ENCODE measurements around the gene ETV6.
A peak's percentile ranks its signal among the peaks of the same experiment; 100 is the strongest.

Gene ETV6

GRCh38 chr12:11649413-11650285, at the start of gene ETV6:
TSS of gene ETV6 (plus strand) at chr12:11649674. CDS start at chr12:11650128, 454 bp downstream.
- no peak for TF ChIP-seq CTCF (IDR thresholded peaks at IDR 0.05; ENCODE audit: low read depth, low read length)
- peak; percentile 75 for DNase-seq (ENCODE audit: extremely low read depth, low read depth)

GRCh38 chr12:11600199-11600598, 49.3 kb upstream of the ETV6 start:
- no peak for TF ChIP-seq CTCF (IDR thresholded peaks at IDR 0.05; ENCODE audit: low read depth, low read length)
- no peak for DNase-seq (ENCODE audit: extremely low read depth, low read depth)

- DNase-seq (ENCODE audit: extremely low read depth, low read depth), result no peak
- no peak for TF ChIP-seq CTCF (IDR thresholded peaks at IDR 0.05; ENCODE audit: low read depth, low read length)
Measured at GRCh38 chr12:11601647-11602046, 47.8 kb upstream of the ETV6 start.

- DNase-seq (ENCODE audit: extremely low read depth, low read depth), result peak; percentile 64
- no peak for TF ChIP-seq CTCF (IDR thresholded peaks at IDR 0.05; ENCODE audit: low read depth, low read length)
Measured at GRCh38 chr12:11607313-11608081, 42.0 kb upstream of the ETV6 start.

GRCh38 chr12:11609045-11609444, 40.4 kb upstream of the ETV6 start:
- DNase-seq (ENCODE audit: extremely low read depth, low read depth), result no peak

GRCh38 chr12:11615481-11615880, 34.0 kb upstream of the ETV6 start:
- no peak for TF ChIP-seq CTCF (IDR thresholded peaks at IDR 0.05; ENCODE audit: low read depth, low read length)
- DNase-seq (ENCODE audit: extremely low read depth, low read depth), result no peak

More at GRCh38 chr12:11609045-11609444, 40.4 kb upstream of the ETV6 start:
- no peak for TF ChIP-seq CTCF (IDR thresholded peaks at IDR 0.05; ENCODE audit: low read depth, low read length)

GRCh38 chr12:11618046-11618445, 31.4 kb upstream of the ETV6 start:
- no peak for DNase-seq (ENCODE audit: extremely low read depth, low read depth)
- no peak for TF ChIP-seq CTCF (IDR thresholded peaks at IDR 0.05; ENCODE audit: low read depth, low read length)

Measured in AG09319 (cell line).